ENCODE measurements around the gene IL17B.

The IL17B gene

GRCh38 chr5:149358868-149359495, 20.1 kb downstream of the IL17B start:
- TF ChIP-seq CTCF (IDR thresholded peaks at IDR 0.05; ENCODE audit: low read depth, low read length, missing control alignments): no peak
- H3K4me3 ChIP-seq (ENCODE audit: low read depth, low read length): no peak overlapping the region
- DNase-seq (ENCODE audit: low read depth): no peak
- in situ Hi-C loops (cut with HindIII; ENCODE audit: low sequenced_read_pairs): loop anchor here (5.0 kb wide), 1 partner anchor 37 kb away; no protein-coding TSS in a partner anchor

GRCh38 chr5:149358294-149358651, 20.8 kb downstream of the IL17B start:
- DNase-seq (ENCODE audit: low read depth): no peak
- H3K4me3 ChIP-seq (ENCODE audit: low read depth, low read length): peak overlapping the region; percentile 72
- TF ChIP-seq CTCF (IDR thresholded peaks at IDR 0.05; ENCODE audit: low read depth, low read length, missing control alignments): no peak
- in situ Hi-C loops (cut with HindIII; ENCODE audit: low sequenced_read_pairs): loop anchor here (5.0 kb wide), 1 partner anchor 36 kb away; no protein-coding TSS in a partner anchor

- peak within 1 kb of the TSS; percentile 72 for H3K4me3 ChIP-seq (ENCODE audit: low read depth, low read length)
- in situ Hi-C loops (cut with HindIII; ENCODE audit: low sequenced_read_pairs): loop anchor here (5.0 kb wide), 1 partner anchor 35 kb away; no protein-coding TSS in a partner anchor
- no peak for TF ChIP-seq CTCF (IDR thresholded peaks at IDR 0.05; ENCODE audit: low read depth, low read length, missing control alignments)
- DNase-seq (ENCODE audit: low read depth): peak; percentile 86
Observed at GRCh38 chr5:149357370-149358293, 21.5 kb downstream of the IL17B start, which contains the start of gene PCYOX1L. PCYOX1L (plus strand) TSS chr5:149358046; CDS start chr5:149358069, 23 bp downstream.

- H3K4me3 ChIP-seq (ENCODE audit: low read depth, low read length): no peak overlapping the region
- no peak for DNase-seq (ENCODE audit: low read depth)
- in situ Hi-C loops (cut with HindIII; ENCODE audit: low sequenced_read_pairs): loop anchor here (5.0 kb wide), 1 partner anchor 34 kb away; no protein-coding TSS in a partner anchor
- no peak for TF ChIP-seq CTCF (IDR thresholded peaks at IDR 0.05; ENCODE audit: low read depth, low read length, missing control alignments)
Observed at GRCh38 chr5:149356391-149356790, 22.7 kb downstream of the IL17B start.

GRCh38 chr5:149355688-149356087, 23.4 kb downstream of the IL17B start:
- in situ Hi-C loops (cut with HindIII; ENCODE audit: low sequenced_read_pairs): loop anchor here (5.0 kb wide), 1 partner anchor 33 kb away; no protein-coding TSS in a partner anchor
- H3K4me3 ChIP-seq (ENCODE audit: low read depth, low read length): no peak overlapping the region
- TF ChIP-seq CTCF (IDR thresholded peaks at IDR 0.05; ENCODE audit: low read depth, low read length, missing control alignments): no peak
- no peak for DNase-seq (ENCODE audit: low read depth)

GRCh38 chr5:149353911-149354310, 25.2 kb downstream of the IL17B start:
- H3K4me3 ChIP-seq (ENCODE audit: low read depth, low read length): no peak overlapping the region
- no peak for DNase-seq (ENCODE audit: low read depth)
- in situ Hi-C loops (cut with HindIII; ENCODE audit: low sequenced_read_pairs): no loop called here
- no peak for TF ChIP-seq CTCF (IDR thresholded peaks at IDR 0.05; ENCODE audit: low read depth, low read length, missing control alignments)
